ENCODE data around the gene SPECC1L.

Gene SPECC1L

DNA sequence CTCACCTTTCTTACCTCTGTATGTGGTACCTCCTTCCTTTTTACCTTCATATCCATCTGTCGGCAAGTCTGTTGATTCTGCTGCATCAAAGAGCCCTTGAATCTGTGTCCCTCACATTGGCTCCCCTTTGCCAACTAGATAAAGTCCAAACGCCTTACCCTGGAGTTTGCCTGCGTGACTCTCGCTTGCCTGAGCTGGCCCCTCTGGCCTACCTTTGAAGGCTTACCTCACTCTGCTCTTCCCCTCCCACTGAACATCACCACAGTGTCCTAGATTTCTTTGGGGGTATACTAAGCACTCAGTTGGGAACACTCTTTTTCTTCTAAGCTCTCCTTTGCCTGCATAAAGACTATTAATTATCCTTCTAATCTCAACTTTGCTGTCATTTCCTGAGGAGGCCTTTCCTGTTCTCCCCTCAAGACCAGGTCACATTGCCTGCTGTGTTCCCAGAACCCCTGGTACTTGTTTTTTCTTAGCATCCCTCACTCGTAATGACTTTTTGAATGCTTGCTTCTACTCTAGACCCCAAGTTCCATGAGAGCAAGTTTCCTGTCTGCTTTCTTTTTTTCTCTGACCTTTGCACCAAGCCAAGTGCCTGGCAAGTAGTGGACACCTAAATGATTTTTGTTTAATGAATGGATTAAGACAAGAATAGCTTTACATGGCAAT lies 89.0 kb downstream of the SPECC1L start:
- no peak for DNase-seq (ENCODE audit: low read depth in 2 of 2)

GRCh38 chr22:24361976-24362646 lies 91.5 kb downstream of the SPECC1L start:
- DNase-seq (ENCODE audit: low read depth in 2 of 2), result no peak

GRCh38 chr22:24363243-24363642 lies 92.6 kb downstream of the SPECC1L start:
- no peak for DNase-seq (ENCODE audit: low read depth in 2 of 2)

GRCh38 chr22:24366701-24367100 lies 96.1 kb downstream of the SPECC1L start:
- DNase-seq (ENCODE audit: low read depth in 2 of 2), result no peak

GRCh38 chr22:24367841-24368240 lies 97.2 kb downstream of the SPECC1L start:
- no peak for DNase-seq (ENCODE audit: low read depth in 2 of 2)

DNA sequence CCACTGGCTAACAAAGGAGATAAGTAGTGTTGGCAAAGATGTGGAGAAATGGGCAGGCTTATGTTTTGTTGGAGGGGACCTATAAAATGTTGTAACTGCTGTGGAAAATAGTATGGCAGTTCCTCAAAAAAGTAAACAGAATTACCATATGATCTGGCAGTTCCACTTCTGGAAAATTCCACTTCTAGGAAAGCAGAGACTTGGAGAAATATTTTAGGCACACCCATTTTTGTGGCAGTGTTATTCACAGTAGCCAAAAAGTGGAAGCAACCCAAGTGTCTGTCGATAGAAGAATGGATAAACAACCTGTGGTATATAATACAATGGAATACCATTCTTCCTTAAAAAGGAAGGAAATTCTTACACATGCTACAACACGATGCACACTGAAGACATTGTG lies 99.8 kb downstream of the SPECC1L start:
- DNase-seq (ENCODE audit: low read depth in 2 of 2), result no peak

DNA sequence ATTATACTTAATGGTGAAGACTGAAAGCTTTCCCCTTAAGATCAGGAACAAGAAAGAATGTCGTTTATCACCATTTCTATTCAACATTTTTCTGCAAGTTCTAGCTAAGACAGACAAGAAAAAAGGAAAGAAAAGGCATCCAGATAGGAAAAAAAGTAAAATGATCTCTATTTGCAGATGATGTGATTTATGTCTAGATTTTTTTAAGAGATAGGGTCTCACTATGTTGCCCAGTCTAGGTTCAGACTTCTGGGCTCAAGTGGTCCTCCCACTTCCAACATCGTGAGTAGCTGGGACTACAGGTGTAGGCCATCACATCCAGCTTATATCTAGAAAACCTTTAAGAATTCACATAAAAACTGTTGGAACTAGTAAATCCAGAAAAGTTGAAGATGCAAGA lies 105.4 kb downstream of the SPECC1L start:
- DNase-seq (ENCODE audit: low read depth in 2 of 2), result no peak

- no peak for DNase-seq (ENCODE audit: low read depth in 2 of 2)
Observed at GRCh38 chr22:24376586-24376985, 106.0 kb downstream of the SPECC1L start.

DNA sequence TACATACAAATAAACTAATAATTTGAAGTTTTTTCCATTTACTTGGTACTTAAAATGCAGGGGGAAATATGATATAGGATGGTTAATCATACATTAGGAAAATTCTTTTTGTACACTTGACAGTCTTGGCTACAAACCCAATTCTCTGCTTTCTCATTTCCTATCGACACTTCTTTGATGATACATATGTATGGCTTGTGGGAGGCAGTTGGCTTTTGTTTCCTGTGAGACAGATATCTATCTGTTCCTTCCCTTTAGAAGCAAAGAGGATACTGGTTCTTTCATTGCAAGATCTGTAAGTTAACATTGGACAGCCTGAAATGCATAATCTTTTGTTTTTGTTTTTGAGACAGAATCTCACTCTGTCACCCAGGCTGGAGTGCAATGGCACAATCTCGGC lies 108.9 kb downstream of the SPECC1L start:
- no peak for DNase-seq (ENCODE audit: low read depth in 2 of 2)

- no peak for DNase-seq (ENCODE audit: low read depth in 2 of 2)
Observed at GRCh38 chr22:24380220-24380904, 109.7 kb downstream of the SPECC1L start.

DNA sequence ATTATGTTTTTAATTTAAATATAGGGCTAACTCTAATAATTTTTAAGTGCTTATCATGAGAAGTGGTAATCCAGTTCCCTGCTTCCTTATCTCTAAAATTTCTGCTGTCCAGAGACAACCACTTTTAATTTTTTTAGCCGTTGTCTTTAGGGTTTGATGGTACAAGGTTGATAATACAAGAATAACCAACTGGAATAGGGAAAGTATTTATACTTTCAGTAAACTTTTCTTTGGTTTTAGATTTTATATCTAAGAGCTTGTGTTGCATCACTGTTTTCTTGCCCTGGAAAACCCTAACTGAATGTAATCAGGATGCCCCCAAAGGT lies 110.2 kb downstream of the SPECC1L start:
- no peak for DNase-seq (ENCODE audit: low read depth in 2 of 2)

DNA sequence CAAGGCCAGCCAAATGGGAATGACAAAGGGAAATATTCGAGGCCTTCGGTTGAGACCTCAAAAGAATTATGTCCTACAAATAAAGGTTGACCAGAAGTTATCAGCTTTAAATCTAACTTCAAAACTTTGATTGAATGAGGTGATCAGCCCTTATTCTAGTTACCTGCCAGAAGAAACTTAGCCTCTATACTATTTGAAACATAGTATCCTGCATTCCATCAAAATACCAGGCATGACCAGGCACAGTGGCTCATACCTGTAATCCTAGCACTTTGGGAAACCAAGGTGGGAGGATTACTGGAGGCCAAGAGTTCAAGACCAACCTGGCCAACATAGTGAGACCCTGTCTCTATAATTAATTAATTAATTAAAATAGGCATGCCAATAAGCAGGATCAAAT lies 112.4 kb downstream of the SPECC1L start:
- DNase-seq (ENCODE audit: low read depth in 2 of 2), result no peak

GRCh38 chr22:24384131-24384530 lies 113.5 kb downstream of the SPECC1L start:
- DNase-seq (ENCODE audit: low read depth in 2 of 2), result no peak

DNA sequence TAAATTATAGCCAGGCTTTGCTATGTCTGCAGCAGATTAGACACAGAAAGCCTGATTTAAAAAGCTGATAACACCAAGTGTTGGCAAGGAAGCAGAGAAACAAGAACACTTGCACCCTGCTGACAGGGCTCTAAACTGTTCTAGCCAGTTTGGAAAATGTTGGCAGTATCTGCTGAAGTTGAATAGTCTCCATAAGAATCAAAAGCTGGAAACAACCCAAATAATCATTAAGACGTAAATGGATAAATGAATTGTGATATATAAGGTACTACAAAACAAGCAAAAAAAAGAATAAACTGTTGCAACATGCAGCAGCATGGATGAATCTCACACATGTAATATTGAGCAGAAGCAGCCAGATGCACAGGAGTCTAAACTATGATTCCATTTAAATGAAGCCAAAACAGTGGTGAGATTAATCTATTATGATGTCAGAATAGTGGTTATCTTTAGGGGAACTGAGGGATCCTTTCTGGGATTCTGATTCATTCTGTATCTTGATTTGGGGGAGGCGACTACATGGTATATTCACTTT lies 116.4 kb downstream of the SPECC1L start:
- DNase-seq (ENCODE audit: low read depth in 2 of 2), result no peak

- DNase-seq (ENCODE audit: low read depth in 2 of 2), result no peak
Observed at GRCh38 chr22:24389680-24390079, 119.0 kb downstream of the SPECC1L start.

GRCh38 chr22:24390156-24390555 lies 119.5 kb downstream of the SPECC1L start:
- no peak for DNase-seq (ENCODE audit: low read depth in 2 of 2)

DNA sequence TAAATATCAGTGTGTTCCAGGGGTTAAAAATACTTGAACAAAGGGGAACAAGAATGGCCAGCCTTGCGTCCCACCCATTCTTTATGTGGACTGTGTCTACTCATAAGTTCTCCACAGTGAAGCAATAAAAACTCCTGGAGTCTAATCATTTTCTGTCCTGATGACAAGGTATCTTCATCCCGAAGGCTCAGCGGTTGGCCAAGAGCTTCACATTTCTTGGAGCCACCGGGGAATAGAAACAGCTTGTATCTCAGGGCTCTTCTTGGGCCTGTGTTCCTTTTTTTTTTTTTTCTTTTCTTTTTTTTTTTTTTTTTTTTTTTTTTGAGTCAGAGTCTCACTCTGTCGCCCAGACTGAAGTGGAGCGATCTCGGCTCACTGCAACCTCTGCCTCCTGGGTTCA lies 119.9 kb downstream of the SPECC1L start:
- DNase-seq (ENCODE audit: low read depth in 2 of 2), result no peak

- DNase-seq (ENCODE audit: low read depth in 2 of 2), result no peak
Observed at GRCh38 chr22:24391836-24392217, 121.2 kb downstream of the SPECC1L start.

GRCh38 chr22:24392218-24392931 lies 121.7 kb downstream of the SPECC1L start:
- no peak for DNase-seq (ENCODE audit: low read depth in 2 of 2)

- no peak for DNase-seq (ENCODE audit: low read depth in 2 of 2)
Observed at GRCh38 chr22:24393012-24393559, 122.5 kb downstream of the SPECC1L start.

DNA sequence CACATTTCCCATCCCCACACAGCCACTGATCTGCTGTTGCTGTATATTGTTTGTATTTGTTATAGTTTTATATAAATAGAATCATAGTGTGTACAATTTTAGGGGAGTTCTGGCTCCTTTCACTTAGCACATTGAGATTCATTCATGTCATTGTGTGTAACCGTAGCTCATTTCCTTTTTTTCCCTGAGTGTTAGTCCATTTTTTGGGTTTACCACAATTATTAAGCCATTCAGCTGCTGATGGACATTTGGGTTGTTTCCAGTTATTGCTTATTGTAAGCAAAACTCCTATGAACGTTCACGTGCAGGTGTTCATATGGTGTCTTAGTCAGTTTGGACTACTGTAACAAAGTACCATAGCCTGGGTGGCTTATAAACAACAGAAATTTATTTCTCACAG lies 123.2 kb downstream of the SPECC1L start:
- DNase-seq (ENCODE audit: low read depth in 2 of 2), result no peak

DNA sequence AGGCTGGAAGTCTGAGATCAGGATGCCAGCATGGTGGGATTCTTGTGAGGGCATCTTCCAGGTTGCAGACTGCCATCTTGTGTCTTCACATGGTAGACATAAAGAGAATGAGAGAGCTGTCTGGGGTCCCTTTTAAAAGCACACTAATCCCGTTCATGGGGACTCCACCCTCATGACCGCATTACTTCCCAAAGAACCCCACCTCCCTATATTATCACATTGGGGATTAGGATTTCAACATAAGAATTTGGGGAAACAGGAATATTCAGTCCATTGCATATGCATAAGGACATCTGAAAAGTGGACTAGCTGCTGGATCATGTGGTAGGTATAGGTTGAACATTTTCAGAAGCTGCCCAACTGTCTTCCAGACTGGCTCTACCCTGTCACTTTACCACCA lies 123.6 kb downstream of the SPECC1L start:
- no peak for DNase-seq (ENCODE audit: low read depth in 2 of 2)
